Gastroesophageal sphincter (tissue), 3 donors: Measurements from ENCODE around the gene NR1I2.

Experiments
- EP300 ChIP-seq: sonication (generic); formaldehyde crosslinking; IDR thresholded peaks from one replicate; pipeline ENCODE4 v1.6.1; 2017; ENCODE audit warnings: antibody characterized with exemption, mild to moderate bottlenecking
- POLR2A ChIP-seq, 2 donors: fragments of 450-650 bp; IDR thresholded peaks; one replicate each; pipeline ENCODE4 v1.6.1; 2017; ENCODE audit warnings: antibody characterized with exemption in 2 of 2, mild to moderate bottlenecking in 2 of 2, moderate library complexity in 1 of 2
- POLR2AphosphoS5 ChIP-seq: sonication (generic); formaldehyde crosslinking; IDR thresholded peaks from one replicate; pipeline ENCODE4 v1.6.1; 2017; ENCODE audit warnings: antibody characterized with exemption
- TF ChIP-seq, protein P1 (sequence below), 4 experiments: fragments of 200-600 bp in 2 of 4; fragments of 450-650 bp in 2 of 4; sonication (generic) in 1 of 4; IDR thresholded peaks; one replicate each; pipeline ENCODE4 v1.5.1; 2017 to 2019; ENCODE audit warnings: antibody characterized with exemption in 4 of 4, mild to moderate bottlenecking in 2 of 4, moderate library complexity in 2 of 4

DNA sequence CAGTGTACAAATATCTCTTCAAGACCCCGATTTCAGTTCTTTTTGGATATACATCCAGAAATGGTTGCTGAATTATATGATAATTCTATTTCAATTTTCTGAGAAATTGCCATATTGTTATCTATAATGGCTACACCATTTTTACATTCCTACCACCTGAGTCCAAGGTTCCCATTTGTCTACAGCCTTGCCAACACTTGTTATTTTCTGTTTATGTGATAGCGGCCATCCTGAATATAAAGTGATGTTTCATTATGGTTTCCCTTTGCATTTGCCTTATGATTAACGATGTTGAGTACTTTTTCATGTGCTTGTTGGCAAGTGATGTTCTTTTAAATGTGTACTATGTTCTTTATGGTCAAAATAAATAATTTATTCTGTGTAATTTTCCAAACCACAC, 8.5 kb downstream of the NR1I2 start:
- TF ChIP-seq, protein P1, sequence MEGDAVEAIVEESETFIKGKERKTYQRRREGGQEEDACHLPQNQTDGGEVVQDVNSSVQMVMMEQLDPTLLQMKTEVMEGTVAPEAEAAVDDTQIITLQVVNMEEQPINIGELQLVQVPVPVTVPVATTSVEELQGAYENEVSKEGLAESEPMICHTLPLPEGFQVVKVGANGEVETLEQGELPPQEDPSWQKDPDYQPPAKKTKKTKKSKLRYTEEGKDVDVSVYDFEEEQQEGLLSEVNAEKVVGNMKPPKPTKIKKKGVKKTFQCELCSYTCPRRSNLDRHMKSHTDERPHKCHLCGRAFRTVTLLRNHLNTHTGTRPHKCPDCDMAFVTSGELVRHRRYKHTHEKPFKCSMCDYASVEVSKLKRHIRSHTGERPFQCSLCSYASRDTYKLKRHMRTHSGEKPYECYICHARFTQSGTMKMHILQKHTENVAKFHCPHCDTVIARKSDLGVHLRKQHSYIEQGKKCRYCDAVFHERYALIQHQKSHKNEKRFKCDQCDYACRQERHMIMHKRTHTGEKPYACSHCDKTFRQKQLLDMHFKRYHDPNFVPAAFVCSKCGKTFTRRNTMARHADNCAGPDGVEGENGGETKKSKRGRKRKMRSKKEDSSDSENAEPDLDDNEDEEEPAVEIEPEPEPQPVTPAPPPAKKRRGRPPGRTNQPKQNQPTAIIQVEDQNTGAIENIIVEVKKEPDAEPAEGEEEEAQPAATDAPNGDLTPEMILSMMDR (IDR thresholded peaks at IDR 0.05) = no peak
- no peak for TF ChIP-seq POLR2AphosphoS5
- TF ChIP-seq POLR2A (IDR thresholded peaks at IDR 0.05) = no peak
- no peak for TF ChIP-seq EP300
